IPS DF 6.9 (cell line): ENCODE measurements around the gene GLYR1.
"Not testable (repeated sequence)": the region's sequence is repeated elsewhere in the genome, so short reads cannot be mapped to it uniquely, and the experiment has no call there.

Experiments used
- DNase-seq: peaks from one replicate; pipeline ENCODE4 v3.0.0-alpha.2; 2013; ENCODE audit warnings: low read depth, low spot score
- H3K27ac ChIP-seq: one replicate; pipeline ENCODE4 v1.5.1; 2013; ENCODE audit warnings: low read length, control low read depth
- H3K27me3 ChIP-seq: 2 replicates; pipeline ENCODE4 v1.6.1; 2013; ENCODE audit warnings: mild to moderate bottlenecking, low read length; ENCODE audit not compliant: control insufficient read depth, insufficient read depth
- H3K36me3 ChIP-seq: 2 replicates; pipeline ENCODE4 v1.6.1; 2013; ENCODE audit warnings: low read length; ENCODE audit not compliant: control insufficient read depth, insufficient read depth
- H3K4me1 ChIP-seq: 2 replicates; pipeline ENCODE4 v1.6.1; 2013; ENCODE audit warnings: low read length; ENCODE audit not compliant: control insufficient read depth, insufficient read depth
- H3K4me3 ChIP-seq: 2 replicates; pipeline ENCODE4 v1.5.1; 2013; ENCODE audit warnings: mild to moderate bottlenecking, low read length
- H3K9me3 ChIP-seq: 2 replicates; pipeline ENCODE4 v1.6.1; 2013; ENCODE audit warnings: low read length, inconsistent platforms; ENCODE audit not compliant: control insufficient read depth, insufficient read depth
- WGBS: extraction: QIAGEN DNeasy Blood & Tissue Kit; methylation state at CpG from one replicate; pipeline ENCODE4 v1.1.7; 2013; ENCODE audit warnings: mixed read lengths, missing lambda C conversion rate; ENCODE audit not compliant: insufficient read length, insufficient coverage; 5-methylcytosine and 5-hydroxymethylcytosine counted together

The GLYR1 gene

GRCh38 chr16:4788910-4789309 is 58.2 kb downstream of the GLYR1 start:
- WGBS = no CpG with 5 or more reads among the region's 7 CpGs
- no peak for DNase-seq
- H3K9me3 ChIP-seq = no peaks in the 10 kb centered on the region
- H3K4me3 ChIP-seq = no peak overlapping the region
- H3K36me3 ChIP-seq = no peaks in the 10 kb centered on the region
- H3K27ac ChIP-seq = no peak overlapping the region
- no peaks in the 10 kb centered on the region for H3K27me3 ChIP-seq
- H3K4me1 ChIP-seq = no peaks in the 10 kb centered on the region

GRCh38 chr16:4788489-4788889 is 58.6 kb downstream of the GLYR1 start:
- Histone ChIP-seq H3K9me3 (no peaks in the 10 kb centered on the region), H3K4me3 (no peak overlapping the region), H3K27ac (no peak overlapping the region), H3K36me3 (no peaks in the 10 kb centered on the region), H3K27me3 (no peaks in the 10 kb centered on the region), H3K4me1 (no peaks in the 10 kb centered on the region)
- no CpG with 5 or more reads among the region's 9 CpGs for WGBS
- no peak for DNase-seq

- DNase-seq = no peak
- no peaks in the 10 kb centered on the region for H3K9me3 ChIP-seq
- H3K36me3 ChIP-seq = no peaks in the 10 kb centered on the region
- H3K4me1 ChIP-seq = no peaks in the 10 kb centered on the region
- no CpG with 5 or more reads among the region's 14 CpGs for WGBS
- H3K27ac ChIP-seq = no peak within 1 kb of the TSS
- H3K4me3 ChIP-seq = no peak within 1 kb of the TSS
- no peaks in the 10 kb centered on the region for H3K27me3 ChIP-seq
These were observed 59.2 kb downstream of the GLYR1 start, which contains the start of gene SEPTIN12 for GRCh38 chr16:4787627-4788482. Gene SEPTIN12, minus strand, starts transcription at chr16:4788345. Its CDS starts 700 bp downstream, at chr16:4787645.

- Histone ChIP-seq H3K4me1 (no peaks in the 10 kb centered on the region), H3K27me3 (no peaks in the 10 kb centered on the region), H3K27ac (no peak overlapping the region), H3K4me3 (no peak overlapping the region), H3K36me3 (no peaks in the 10 kb centered on the region), H3K9me3 (no peaks in the 10 kb centered on the region)
- WGBS = no CpG with 5 or more reads among the region's 8 CpGs
- DNase-seq = no peak
These were observed 60.0 kb downstream of the GLYR1 start for GRCh38 chr16:4787068-4787467.

- Histone ChIP-seq H3K36me3 (no peaks in the 10 kb centered on the region), H3K27me3 (no peaks in the 10 kb centered on the region)
- WGBS = no CpG with 5 or more reads among the region's 23 CpGs
These were observed 61.2 kb downstream of the GLYR1 start for GRCh38 chr16:4785758-4786433.

GRCh38 chr16:4784444-4784987 is 62.6 kb downstream of the GLYR1 start:
- not testable (repeated sequence) for H3K4me1 ChIP-seq, H3K9me3 ChIP-seq, H3K36me3 ChIP-seq, H3K4me3 ChIP-seq, H3K27me3 ChIP-seq, H3K27ac ChIP-seq, DNase-seq
- no CpG with 5 or more reads among the region's 14 CpGs for WGBS

More at GRCh38 chr16:4785758-4786433, 61.2 kb downstream of the GLYR1 start:
- H3K9me3 ChIP-seq = no peaks in the 10 kb centered on the region
- no peak for DNase-seq
- no peaks in the 10 kb centered on the region for H3K4me1 ChIP-seq
- H3K4me3 ChIP-seq = no peak overlapping the region
- H3K27ac ChIP-seq = no peak overlapping the region

- Histone ChIP-seq H3K9me3 (no peaks in the 10 kb centered on the region), H3K4me3 (no peak overlapping the region), H3K27me3 (no peaks in the 10 kb centered on the region), H3K27ac (no peak overlapping the region), H3K4me1 (no peaks in the 10 kb centered on the region), H3K36me3 (no peaks in the 10 kb centered on the region)
- DNase-seq = no peak
- no CpG with 5 or more reads among the region's 16 CpGs for WGBS
These were observed 63.1 kb downstream of the GLYR1 start for GRCh38 chr16:4783951-4784336.

GRCh38 chr16:4783251-4783950 is 63.7 kb downstream of the GLYR1 start:
- no CpG with 5 or more reads among the region's 25 CpGs for WGBS
- H3K9me3 ChIP-seq = no peaks in the 10 kb centered on the region
- DNase-seq = no peak
- no peaks in the 10 kb centered on the region for H3K36me3 ChIP-seq
- no peaks in the 10 kb centered on the region for H3K27me3 ChIP-seq
- no peaks in the 10 kb centered on the region for H3K4me1 ChIP-seq
- H3K4me3 ChIP-seq = no peak overlapping the region
- H3K27ac ChIP-seq = no peak overlapping the region

GRCh38 chr16:4780235-4780634 is 66.9 kb downstream of the GLYR1 start:
- Histone ChIP-seq H3K4me1 (no peaks in the 10 kb centered on the region), H3K27ac (no peak overlapping the region), H3K27me3 (no peaks in the 10 kb centered on the region), H3K9me3 (no peaks in the 10 kb centered on the region), H3K36me3 (no peaks in the 10 kb centered on the region), H3K4me3 (no peak overlapping the region)
- no CpG with 5 or more reads among the region's 4 CpGs for WGBS
- DNase-seq = no peak

GRCh38 chr16:4778050-4778392 is 69.1 kb downstream of the GLYR1 start:
- H3K4me3 ChIP-seq = no peak overlapping the region
- H3K36me3 ChIP-seq = no peaks in the 10 kb centered on the region
- no peaks in the 10 kb centered on the region for H3K9me3 ChIP-seq
- no peak overlapping the region for H3K27ac ChIP-seq
- no peaks in the 10 kb centered on the region for H3K27me3 ChIP-seq
- no peak for DNase-seq
- WGBS = no CpG with 5 or more reads among the region's 5 CpGs
- H3K4me1 ChIP-seq = no peaks in the 10 kb centered on the region
